Activated CD4-positive, alpha-beta T cell treated with anti-CD3 and anti-CD28 coated beads for 4 hours (primary cell): ENCODE results near the gene ATL1.
A peak's percentile ranks its signal among the peaks of the same experiment; 100 is the strongest.

Experiments
- DNase-seq, 2 donors: peaks; one replicate each; pipeline ENCODE4 v3.0.0-alpha.2; 2020

ATL1 gene

GRCh38 chr14:50559990-50560930 is at the start of gene ATL1:
Gene ATL1 (plus strand): TSS chr14:50560145. CDS start chr14:50560266, 121 bp downstream.
- peak; percentile 13 to 26 for DNase-seq

DNA sequence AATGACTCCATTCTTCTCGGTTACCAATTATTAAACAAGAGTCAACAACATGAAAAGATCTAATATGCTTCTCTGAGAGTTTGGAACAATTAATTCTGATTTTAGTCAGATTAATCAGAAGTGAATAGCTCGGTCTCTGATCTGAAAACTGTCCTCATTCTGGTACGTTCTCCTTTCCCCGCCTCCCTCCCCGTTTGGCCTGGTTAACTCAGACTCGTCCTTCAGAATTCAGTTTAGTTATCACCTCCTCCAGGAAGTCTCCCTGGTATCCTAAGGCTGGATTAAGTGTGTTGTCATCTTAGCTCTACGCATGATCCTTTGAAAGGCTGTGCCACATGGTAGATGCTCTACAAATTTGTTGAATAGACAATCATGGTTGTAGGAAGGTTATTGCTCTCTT is 49.8 kb upstream of the ATL1 start:
- no peak for DNase-seq

DNA sequence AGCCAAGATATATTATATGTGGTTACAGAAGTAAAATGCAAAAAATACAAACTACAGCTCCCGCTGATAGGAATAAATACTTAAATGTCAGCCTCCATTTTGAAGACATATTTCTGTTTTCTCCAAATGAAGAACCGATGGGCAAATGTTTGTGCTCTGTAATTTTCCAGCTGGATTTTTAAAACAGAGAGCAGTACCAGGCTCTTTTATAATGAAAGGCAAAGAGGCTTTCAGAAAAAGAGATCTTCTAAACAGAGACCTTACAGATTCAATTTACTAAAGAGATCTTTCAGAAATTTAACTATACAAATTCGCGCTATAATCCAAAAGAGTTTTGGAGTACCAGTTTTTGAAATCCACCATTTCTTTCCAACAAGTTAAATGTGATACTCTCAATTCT is 47.5 kb upstream of the ATL1 start:
- DNase-seq = no peak

GRCh38 chr14:50516091-50516490 is 43.9 kb upstream of the ATL1 start:
- no peak for DNase-seq

GRCh38 chr14:50520947-50521815 is 38.8 kb upstream of the ATL1 start:
- peak; percentile 55 to 62 for DNase-seq

DNA sequence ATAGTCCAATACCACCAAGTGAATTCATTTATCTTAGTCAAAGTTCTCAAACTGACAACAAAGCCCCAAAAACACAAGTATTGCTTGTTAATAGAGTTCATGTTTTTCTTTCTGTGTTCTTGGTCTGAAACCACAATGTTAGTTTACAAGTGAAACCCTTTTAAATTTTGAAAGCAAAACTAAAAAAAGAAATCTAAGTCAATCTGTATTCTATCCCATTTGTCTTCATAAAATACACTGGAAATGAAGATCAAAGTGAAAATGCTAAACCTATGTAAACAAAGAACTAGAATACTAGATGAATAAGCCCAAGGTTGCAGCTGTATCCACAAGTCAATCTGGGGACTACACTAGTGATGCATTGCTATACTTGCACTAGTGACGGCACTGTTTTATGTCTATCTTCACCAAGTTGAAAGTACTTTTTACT is 38.0 kb upstream of the ATL1 start:
- no peak for DNase-seq

DNA sequence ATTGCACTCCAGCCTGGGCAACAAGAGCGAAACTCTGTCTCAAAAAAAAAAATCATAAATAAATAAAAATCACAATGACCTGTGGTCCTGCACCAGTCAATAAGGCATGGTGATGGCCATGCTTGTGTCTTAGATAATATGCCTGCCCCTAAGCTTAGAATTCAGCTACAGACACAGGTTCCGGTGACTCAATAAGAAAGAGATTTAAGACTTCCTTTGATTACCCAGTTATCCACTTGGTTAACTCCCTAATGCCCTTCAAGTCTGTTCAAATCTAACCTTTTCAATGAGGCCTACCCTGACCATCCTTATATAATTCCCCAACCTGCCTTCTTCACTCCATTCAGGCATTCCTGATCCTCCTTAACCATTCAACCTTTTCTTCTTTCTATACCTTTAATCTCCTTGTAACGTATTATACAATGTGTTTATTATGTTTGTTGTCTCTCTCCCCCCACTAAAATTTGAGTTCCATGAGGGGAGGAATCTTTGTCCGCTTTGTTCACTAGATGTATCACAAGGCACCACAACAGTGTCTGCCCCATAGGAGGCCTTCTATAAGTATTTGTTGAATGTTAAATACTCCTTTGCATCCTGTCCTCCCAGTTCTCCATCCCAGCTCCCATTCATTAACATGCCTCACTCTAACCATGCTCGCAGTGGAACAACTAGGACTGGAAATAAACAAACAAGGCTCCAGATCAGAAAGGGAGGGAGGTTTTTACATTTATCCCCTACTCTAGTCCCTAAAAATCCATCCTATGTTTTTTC is 36.5 kb upstream of the ATL1 start:
- no peak for DNase-seq

GRCh38 chr14:50524060-50524459 is 35.9 kb upstream of the ATL1 start:
- DNase-seq = no peak

- DNase-seq = no peak
Observed at GRCh38 chr14:50524731-50525515, 35.0 kb upstream of the ATL1 start.

DNA sequence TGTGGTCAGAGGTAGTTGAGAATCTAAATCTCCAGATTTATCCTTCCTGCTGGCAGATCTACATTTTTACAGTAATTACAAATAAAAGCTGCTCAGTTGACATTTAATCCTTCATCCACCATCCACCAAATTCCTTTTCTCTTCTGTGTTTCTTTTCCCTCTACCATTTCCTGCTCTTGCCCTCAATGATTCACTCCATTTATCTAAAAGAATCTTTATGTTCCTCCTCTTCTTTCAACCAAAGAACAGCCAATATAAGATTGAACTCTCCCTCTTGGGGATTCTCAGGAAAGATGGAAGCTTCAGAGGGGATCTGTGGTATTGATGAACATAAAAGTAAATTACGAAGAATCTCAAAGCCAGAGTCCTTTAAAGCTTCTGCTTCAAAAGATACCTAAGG is 31.9 kb upstream of the ATL1 start:
- DNase-seq = no peak

GRCh38 chr14:50529288-50530179 is 30.4 kb upstream of the ATL1 start:
- no peak for DNase-seq

DNA sequence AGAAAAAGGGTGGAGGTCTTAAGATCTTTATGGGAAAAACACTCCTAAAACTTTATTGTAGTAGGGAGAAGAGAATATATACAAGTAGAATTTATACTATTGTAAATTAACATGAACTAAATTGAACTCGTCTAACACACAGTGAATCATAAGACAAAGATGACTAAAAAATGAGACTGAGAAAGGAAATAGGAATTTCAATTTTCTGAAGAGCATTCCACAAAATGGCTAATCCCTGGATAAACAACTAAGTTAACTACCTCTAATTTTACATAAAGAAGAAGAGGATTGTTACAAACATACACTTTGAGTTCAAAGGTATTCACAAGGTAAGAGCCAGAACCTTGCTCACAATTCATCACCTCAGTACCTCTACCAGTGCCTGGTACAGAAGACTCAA is 29.6 kb upstream of the ATL1 start:
- DNase-seq = no peak

DNA sequence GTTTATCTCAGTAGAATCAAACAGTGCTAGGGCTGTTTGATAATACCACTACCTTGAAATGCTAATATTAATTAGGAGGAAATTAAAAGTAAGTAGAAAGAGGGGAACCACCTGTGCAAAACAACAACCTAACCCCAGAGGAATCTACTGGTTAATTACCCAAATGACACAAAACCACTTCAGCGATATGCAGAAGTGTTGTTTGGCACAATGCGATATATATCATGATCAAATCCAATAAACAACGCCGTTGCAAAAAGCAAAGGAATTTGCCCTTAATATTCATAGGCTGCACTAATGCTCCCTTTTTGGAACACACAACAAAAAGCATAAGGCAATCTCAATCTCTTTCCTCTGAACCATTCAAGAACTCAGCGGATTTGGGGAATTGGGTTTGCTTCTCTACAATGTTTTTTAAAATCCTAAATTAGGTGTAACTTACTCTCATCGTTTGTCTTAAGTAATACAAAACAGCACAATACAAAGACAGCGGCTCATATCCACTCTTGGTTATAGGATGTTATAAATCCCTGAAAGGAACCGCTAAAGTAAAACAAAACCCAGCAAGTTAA is 29.1 kb upstream of the ATL1 start:
- DNase-seq = no peak

DNA sequence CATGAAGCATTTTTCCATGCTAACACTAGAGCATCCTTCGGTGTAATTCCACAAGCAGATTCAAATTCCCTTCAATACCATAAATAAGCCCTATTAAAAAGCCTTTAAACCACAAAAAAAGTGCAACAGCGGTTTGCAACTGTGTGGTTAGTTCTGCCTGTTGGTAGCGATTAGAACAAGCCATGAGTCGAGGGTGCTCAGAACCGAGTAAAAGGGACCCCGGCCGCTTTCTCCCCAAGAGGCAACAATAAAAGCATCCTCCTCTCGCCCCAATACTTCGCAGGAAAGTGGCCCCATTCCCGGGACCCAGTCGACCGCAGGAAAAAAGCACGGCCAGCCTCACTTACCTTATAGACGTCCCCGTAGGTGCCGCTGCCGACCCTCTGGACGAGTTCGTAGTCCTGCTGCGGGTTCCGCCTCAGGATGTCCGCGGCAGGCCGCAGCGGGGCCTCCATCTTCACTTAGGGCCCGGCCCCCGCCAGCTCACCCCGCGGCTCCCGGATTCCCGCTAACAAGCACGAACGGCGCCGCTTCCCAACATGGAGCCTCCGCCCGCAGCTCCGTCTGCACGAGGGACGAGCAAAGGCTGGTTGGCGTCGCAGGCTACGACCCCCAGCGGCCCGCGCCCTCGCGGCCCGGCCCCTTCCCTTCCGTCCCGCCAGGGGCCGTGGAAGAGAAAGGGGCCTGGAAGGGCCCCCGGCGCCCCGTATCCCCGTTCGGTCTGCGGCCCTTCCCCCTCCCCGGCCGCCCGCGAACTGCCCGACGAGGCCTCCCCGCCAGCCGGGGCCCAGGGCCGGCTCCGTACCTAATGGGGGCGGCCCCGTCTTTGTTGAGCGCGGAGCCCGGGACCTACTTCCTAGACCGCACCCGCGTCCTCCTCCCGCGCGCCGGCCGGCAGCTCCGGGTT is 28.1 kb upstream of the ATL1 start:
- peak; percentile 10 to 26 for DNase-seq

- peak; percentile 86 to 90 for DNase-seq
Observed at GRCh38 chr14:50532502-50533240, 27.3 kb upstream of the ATL1 start, which contains the start of gene MAP4K5. Gene MAP4K5 (minus strand): TSS chr14:50532569. CDS start chr14:50532049, 520 bp downstream.

DNA sequence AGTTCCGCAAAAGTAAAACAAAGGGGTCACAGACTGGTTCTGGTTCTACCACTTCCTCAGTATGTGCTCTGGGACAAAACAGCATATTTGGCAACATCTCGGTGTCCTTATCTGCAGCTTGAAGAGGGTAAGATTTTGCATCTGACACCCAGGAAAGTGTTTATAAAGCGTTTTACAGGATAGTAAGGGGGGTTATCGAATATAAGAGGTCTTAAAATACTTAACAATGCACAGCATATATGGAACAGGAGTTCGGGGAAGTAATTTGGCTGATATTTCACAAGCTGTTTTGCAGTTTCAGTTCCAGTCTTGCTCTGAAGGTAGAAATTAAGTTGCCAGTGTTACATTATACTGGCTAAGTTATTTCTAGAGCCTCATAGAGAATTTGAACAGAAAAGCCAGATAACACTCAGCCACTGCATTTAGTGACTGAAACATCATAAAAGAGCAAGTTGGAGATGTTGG is 26.7 kb upstream of the ATL1 start:
- no peak for DNase-seq

DNA sequence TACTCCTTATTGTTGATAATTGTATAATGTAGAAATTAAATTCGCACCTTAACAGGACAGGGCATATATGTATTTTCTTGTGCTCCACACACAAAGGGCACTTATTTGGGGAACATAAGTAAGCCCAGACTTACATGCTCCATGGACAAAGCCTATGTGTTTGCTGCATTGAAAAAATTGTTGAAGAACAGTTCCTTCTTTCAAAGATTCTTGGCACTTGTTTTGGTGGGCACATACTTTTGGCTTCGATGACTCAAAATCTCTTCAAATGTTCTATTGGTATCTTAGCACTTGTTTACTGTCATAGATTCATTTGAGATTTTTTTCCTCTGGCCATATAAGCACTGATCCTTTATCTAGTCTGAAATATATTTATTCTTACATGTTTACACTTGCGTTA is 26.1 kb upstream of the ATL1 start:
- DNase-seq = no peak

DNA sequence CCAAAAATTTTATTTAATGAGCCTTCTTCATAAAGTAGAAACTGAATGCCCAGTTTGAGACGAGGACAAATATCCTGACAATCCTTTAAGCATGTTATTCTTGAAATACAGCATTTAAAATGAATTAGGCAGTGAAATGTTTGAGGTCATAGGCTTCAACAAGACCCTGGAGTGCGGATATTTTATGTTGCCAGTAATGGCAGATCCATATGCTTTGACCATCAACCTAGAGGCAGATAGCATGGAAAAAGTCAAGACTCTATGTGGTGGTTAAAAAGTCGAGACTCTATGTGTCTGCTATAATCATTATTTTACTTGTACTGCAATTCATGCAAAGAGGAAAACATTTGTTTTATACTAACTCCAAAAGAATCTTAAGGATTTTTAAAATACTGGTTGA is 25.5 kb upstream of the ATL1 start:
- DNase-seq = no peak

- DNase-seq = no peak
Observed at GRCh38 chr14:50534997-50535396, 24.9 kb upstream of the ATL1 start.
